ENCODE results near the gene NOCT. TPM values are rescaled to one million over a fixed set of nuclear protein-coding genes. Genes with fewer than 3 reads are reported as not detected.

NOCT gene
- total RNA-seq, 4 donors from 2014 or later = 4.8 to 18.5 (median 9.2) TPM

DNA sequence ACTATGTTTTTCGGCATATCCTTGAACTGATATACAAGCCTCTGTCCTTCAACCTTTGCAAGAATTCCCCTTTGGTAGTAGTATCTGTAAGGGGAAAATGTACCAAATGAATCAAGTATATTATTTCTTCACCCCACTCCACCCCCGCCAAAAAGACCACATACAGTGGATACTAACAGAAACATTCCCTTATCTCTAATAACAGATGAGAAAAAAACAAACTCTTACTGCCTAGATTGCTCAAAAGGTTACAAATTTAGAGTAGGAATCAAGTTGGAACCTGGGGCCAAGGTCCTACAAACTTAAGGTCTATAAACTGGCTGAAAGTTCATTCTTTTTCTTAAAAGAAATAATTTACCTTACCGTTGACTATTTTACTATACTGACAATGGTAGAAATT lies 45.0 kb downstream of the NOCT start:
- no peak for DNase-seq
- in situ Hi-C loops (cut with MboI; ENCODE audit: low sequenced_read_pairs in 4 of 4) (no loop called here), intact Hi-C loops (cut with DNase I; ENCODE audit: low total_unique reads) (no loop called here)
- Histone ChIP-seq H3K4me1 (peaks cover 17 to 22% of the 10 kb centered on the region in 2 donors), H3K27me3 (no peaks in the 10 kb centered on the region), H3K4me3 (no peak overlapping the region), H3K9me3 (no peaks in the 10 kb centered on the region), H3K27ac (no peak overlapping the region), H3K36me3 (peaks cover 0 to 51% of the 10 kb centered on the region in 2 donors)
- no peak for ATAC-seq
- TF ChIP-seq, protein P1, sequence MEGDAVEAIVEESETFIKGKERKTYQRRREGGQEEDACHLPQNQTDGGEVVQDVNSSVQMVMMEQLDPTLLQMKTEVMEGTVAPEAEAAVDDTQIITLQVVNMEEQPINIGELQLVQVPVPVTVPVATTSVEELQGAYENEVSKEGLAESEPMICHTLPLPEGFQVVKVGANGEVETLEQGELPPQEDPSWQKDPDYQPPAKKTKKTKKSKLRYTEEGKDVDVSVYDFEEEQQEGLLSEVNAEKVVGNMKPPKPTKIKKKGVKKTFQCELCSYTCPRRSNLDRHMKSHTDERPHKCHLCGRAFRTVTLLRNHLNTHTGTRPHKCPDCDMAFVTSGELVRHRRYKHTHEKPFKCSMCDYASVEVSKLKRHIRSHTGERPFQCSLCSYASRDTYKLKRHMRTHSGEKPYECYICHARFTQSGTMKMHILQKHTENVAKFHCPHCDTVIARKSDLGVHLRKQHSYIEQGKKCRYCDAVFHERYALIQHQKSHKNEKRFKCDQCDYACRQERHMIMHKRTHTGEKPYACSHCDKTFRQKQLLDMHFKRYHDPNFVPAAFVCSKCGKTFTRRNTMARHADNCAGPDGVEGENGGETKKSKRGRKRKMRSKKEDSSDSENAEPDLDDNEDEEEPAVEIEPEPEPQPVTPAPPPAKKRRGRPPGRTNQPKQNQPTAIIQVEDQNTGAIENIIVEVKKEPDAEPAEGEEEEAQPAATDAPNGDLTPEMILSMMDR (IDR thresholded peaks at IDR 0.05 in 4 of 5, conservative IDR thresholded peaks at IDR 0.05 in 1 of 5) = no peak
- TF ChIP-seq POLR2A (IDR thresholded peaks at IDR 0.05) = no peak

DNA sequence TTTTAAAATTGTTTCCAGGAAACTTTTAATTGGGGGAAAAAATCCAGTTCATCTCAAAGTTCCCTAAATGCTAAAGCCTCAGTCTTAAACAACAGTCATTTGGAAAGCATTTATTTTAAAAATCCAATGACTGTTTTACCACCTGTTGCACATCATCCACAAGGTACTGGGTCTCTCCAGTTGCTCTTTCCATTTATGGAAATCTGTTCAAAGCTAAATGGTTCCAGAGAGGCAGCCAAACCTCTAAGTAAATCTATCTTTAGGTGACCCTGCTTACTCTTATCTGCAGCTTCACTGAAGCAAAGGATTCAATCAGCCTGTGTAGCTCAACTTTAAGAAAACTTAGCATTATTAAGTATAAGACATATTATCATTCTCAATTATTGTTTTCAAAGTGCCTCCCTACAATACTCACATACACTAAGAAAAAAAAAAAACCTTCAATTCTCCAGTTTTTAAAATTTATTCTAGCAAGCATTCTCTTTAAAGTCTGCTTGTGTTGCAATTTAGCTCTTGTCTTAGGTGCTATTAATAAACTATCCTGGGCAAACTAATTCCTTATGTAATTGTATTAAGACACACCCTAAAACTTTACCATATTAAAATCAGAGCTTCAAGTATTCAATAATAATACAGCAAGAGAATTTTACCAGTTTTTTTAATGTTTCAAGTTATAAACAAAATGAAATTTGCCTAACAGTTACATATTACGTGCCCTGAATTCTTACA lies 60.6 kb downstream of the NOCT start:
- Histone ChIP-seq H3K4me1 (peaks cover 72 to 74% of the 10 kb centered on the region in 2 donors), H3K9me3 (no peaks in the 10 kb centered on the region), H3K27ac (peak overlapping the region; percentile 67 to 98 (median 92)), H3K36me3 (peaks cover under 1 to 20% of the 10 kb centered on the region in 2 donors), H3K27me3 (no peaks in the 10 kb centered on the region), H3K4me3 (peak overlapping the region in 3 of 4 donors; percentile 5 to 11 (median 9))
- intact Hi-C loops (cut with DNase I; ENCODE audit: low total_unique reads) = no loop called here
- in situ Hi-C loops (cut with MboI; ENCODE audit: low sequenced_read_pairs in 4 of 4) = no loop called here
- ATAC-seq = peak; percentile 91 to 96
- peak in 1 of 2 donors; percentile 6 for TF ChIP-seq POLR2A (IDR thresholded peaks at IDR 0.05)
- TF ChIP-seq, protein P1 (IDR thresholded peaks at IDR 0.05 in 4 of 5, conservative IDR thresholded peaks at IDR 0.05 in 1 of 5) = no peak
- DNase-seq = no peak

DNA sequence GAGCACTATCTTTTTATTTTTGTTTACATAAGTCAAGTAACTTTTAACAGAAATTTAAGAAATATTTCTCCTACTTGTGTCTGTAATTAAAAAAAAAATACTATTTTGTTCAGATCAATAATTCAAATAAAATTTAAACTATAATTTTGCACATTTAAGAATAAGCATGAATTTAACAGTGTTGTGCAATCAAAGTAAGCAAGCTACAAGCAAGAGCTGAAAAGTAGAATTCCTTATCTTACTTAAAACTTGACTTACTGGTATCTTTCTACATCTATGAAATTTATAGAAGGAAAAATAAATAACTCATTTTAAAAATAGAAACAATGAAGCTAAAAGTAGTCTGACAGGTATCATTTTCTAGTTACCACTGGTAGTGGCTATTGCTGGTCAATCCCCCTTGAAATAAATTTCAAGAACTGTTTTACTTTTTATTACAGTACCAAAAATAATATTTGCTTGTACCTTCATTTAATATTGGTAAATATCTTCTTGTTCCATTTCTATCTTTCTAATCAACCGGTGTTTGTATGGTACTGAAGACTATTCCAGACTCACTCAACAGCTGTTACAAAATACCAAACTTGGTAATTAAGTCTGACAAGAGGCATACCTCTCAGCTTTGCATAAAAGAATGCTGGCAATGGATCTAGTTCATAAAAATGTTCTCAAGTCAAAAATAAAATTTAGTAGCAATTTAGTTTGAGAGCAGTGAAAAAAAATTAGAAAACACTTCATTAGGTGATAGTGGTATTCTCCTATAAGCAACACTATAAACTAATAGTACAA lies 62.2 kb downstream of the NOCT start:
- DNase-seq = no peak
- H3K27me3 ChIP-seq = no peaks in the 10 kb centered on the region
- in situ Hi-C loops (cut with MboI; ENCODE audit: low sequenced_read_pairs in 4 of 4) (no loop called here), intact Hi-C loops (cut with DNase I; ENCODE audit: low total_unique reads) (no loop called here)
- H3K36me3 ChIP-seq = peaks cover 0 to 6% of the 10 kb centered on the region in 2 donors
- no peak for TF ChIP-seq POLR2A (IDR thresholded peaks at IDR 0.05)
- TF ChIP-seq, protein P1 (IDR thresholded peaks at IDR 0.05 in 4 of 5, conservative IDR thresholded peaks at IDR 0.05 in 1 of 5) = no peak
- H3K4me3 ChIP-seq = no peak overlapping the region
- no peak for ATAC-seq
- H3K9me3 ChIP-seq = no peaks in the 10 kb centered on the region
- peaks cover 80 to 86% of the 10 kb centered on the region in 2 donors for H3K4me1 ChIP-seq
- H3K27ac ChIP-seq = peak overlapping the region; percentile 67 to 98 (median 92)

DNA sequence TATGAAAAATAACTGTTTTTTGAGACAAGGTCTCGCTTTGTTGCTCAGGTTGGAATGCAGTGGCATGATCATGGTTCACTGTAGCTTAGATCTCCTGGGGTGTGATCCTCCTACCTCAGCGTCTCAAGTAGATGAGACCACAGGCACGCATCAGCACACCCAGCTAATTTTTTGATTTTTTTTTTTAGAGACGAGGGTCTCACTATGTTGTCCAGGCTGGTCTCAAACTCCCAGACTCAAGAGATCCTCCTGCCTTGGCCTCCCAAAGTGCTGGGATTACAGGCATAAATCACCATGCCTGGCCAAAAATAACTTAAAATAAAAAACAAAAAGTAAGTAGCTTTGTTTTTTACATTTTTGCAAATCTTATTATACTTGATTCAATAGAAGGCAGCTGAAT lies 63.3 kb downstream of the NOCT start:
- DNase-seq (no peak), ATAC-seq (no peak)
- no peaks in the 10 kb centered on the region for H3K36me3 ChIP-seq
- H3K9me3 ChIP-seq = no peaks in the 10 kb centered on the region
- H3K4me1 ChIP-seq = peaks cover 73 to 79% of the 10 kb centered on the region in 2 donors
- TF ChIP-seq, protein P1 (IDR thresholded peaks at IDR 0.05 in 4 of 5, conservative IDR thresholded peaks at IDR 0.05 in 1 of 5) = no peak
- no peak for TF ChIP-seq POLR2A (IDR thresholded peaks at IDR 0.05)
- in situ Hi-C loops (cut with MboI; ENCODE audit: low sequenced_read_pairs in 4 of 4) = no loop called here
- intact Hi-C loops (cut with DNase I; ENCODE audit: low total_unique reads) = no loop called here
- no peaks in the 10 kb centered on the region for H3K27me3 ChIP-seq
- peak overlapping the region; percentile 92 to 98 (median 92) for H3K27ac ChIP-seq
- H3K4me3 ChIP-seq = no peak overlapping the region
